Lower lobe of right lung (tissue), 2 donors: Measurements from ENCODE around the gene ZFTA. TPM values are rescaled to one million over a fixed set of nuclear protein-coding genes. Genes with fewer than 3 reads are reported as not detected.
A peak's percentile ranks its signal among the peaks of the same experiment; 100 is the strongest.

Experiments used
- ATAC-seq, 2 donors: fragments of 200-7000 bp; cut with Tn5 transposase; one replicate each; pipeline ENCODE4 v1.9.1; 2020 to 2022; ENCODE audit warnings: mild to moderate bottlenecking in 2 of 2, moderate library complexity in 2 of 2
- DNase-seq: peaks from one replicate; pipeline ENCODE4 v3.0.0-alpha.2; 2020
- H3K27ac ChIP-seq: fragments of 200-600 bp; one replicate; pipeline ENCODE4 v1.8.0; 2022
- H3K27me3 ChIP-seq: fragments of 200-600 bp; one replicate; pipeline ENCODE4 v1.8.0; 2022; ENCODE audit warnings: low read depth
- H3K36me3 ChIP-seq: fragments of 200-600 bp; one replicate; pipeline ENCODE4 v1.8.0; 2022; ENCODE audit warnings: mild to moderate bottlenecking
- H3K4me1 ChIP-seq: fragments of 200-600 bp; one replicate; pipeline ENCODE4 v1.8.0; 2022
- H3K4me3 ChIP-seq: fragments of 200-600 bp; one replicate; pipeline ENCODE4 v1.8.0; 2022; ENCODE audit warnings: mild to moderate bottlenecking
- H3K9me3 ChIP-seq: fragments of 200-600 bp; one replicate; pipeline ENCODE4 v1.8.0; 2022
- CTCF ChIP-seq: fragments of 200-600 bp; IDR thresholded peaks from one replicate; pipeline ENCODE4 v1.8.0; 2022; ENCODE audit warnings: antibody characterized with exemption, mild to moderate bottlenecking
- intact Hi-C: fragments of 100-400 bp; cut with DNase I; formaldehyde crosslinking; loops from one replicate; pipeline ENCODE4 v1.11.0; 2022
- total RNA-seq: library from RNA; stranded (reverse); fragmentation: NEBNext Ultra II Directional; extraction: Animal tissue kit (Norgen Biotek cat#: 25700); gene quantifications from one replicate; pipeline ENCODE4 v1.2.1, GENCODE V29; 2021
- donor health status: DM: no; HTN: yes; CAD: no; lungs with severe emphysema.

Gene ZFTA
- total RNA-seq, 1 donor from 2014 or later: 9.3 TPM

- peaks cover 15% of the 10 kb centered on the region for H3K4me1 ChIP-seq
- no peaks in the 10 kb centered on the region for H3K36me3 ChIP-seq
- no peak for TF ChIP-seq CTCF
- H3K4me3 ChIP-seq: peak overlapping the region; percentile 80
- ATAC-seq (no peak), DNase-seq (no peak)
- no peak overlapping the region for H3K27ac ChIP-seq
- intact Hi-C loops: no loop called here
- no peaks in the 10 kb centered on the region for H3K9me3 ChIP-seq
- H3K27me3 ChIP-seq: no peaks in the 10 kb centered on the region
These were observed 1.9 kb downstream of the ZFTA start for GRCh38 chr11:63766531-63767235.

DNA sequence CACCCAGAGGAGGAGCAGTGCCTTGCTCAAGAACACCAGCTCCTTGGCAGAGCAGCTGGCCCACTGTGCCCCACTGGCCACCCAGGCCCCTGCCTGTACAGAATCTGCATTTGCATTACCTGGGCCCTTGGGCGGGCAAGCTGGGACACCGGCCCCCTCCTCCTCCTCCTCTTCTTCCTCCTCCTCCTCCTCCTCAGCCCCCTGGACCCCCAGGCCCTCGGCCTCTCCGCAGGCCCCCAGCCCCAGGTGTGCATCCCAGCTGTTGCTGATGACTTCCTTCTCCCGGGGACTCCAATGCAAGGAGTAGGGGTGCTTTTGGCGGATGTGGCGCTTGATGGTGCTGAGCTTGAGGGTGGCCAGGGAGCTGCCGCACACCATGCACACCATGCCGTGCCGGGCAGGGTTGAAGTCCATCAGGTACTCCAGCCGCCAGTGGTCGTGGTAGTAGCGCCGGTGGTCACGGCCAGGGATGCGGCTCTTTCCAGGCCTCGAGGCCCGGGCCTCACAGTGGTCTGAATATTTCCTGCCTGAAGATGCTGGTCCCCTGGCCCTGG, 2.8 kb downstream of the ZFTA start:
- H3K4me3 ChIP-seq: no peak overlapping the region
- intact Hi-C loops: no loop called here
- DNase-seq (peak; percentile 47), ATAC-seq (no peak)
- H3K27ac ChIP-seq: no peak overlapping the region
- no peak for TF ChIP-seq CTCF
- H3K36me3 ChIP-seq: no peaks in the 10 kb centered on the region
- no peaks in the 10 kb centered on the region for H3K9me3 ChIP-seq
- H3K4me1 ChIP-seq: peaks cover 15% of the 10 kb centered on the region
- no peaks in the 10 kb centered on the region for H3K27me3 ChIP-seq

- no peak for TF ChIP-seq CTCF
- Histone ChIP-seq H3K27ac (no peak overlapping the region), H3K36me3 (no peaks in the 10 kb centered on the region), H3K4me1 (peaks cover 15% of the 10 kb centered on the region), H3K9me3 (no peaks in the 10 kb centered on the region), H3K27me3 (no peaks in the 10 kb centered on the region), H3K4me3 (no peak overlapping the region)
- no peak for ATAC-seq
- no peak for DNase-seq
- intact Hi-C loops: no loop called here
These were observed 3.6 kb downstream of the ZFTA start for GRCh38 chr11:63764679-63765647.

DNA sequence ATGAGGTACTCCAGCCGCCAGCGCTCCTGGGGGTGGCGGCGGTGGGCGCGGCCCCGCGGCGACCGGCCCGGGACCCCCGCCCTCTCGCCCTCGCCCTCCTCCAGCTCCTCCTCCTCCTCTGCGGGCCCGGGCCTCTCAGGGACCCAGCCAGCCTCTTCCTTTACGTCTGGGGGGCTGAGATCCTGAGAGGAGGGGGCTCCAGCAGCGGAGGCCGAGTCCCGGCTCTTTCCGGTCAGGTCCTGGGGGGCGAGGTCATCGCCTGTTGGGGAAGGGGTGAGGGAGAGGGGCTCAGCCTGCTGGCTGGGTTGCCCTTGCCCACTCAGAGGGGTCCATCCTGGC, 4.3 kb downstream of the ZFTA start:
- H3K9me3 ChIP-seq: no peaks in the 10 kb centered on the region
- H3K4me1 ChIP-seq: peaks cover 10% of the 10 kb centered on the region
- no peak for TF ChIP-seq CTCF
- H3K36me3 ChIP-seq: peaks cover 2% of the 10 kb centered on the region
- ATAC-seq: no peak
- no peaks in the 10 kb centered on the region for H3K27me3 ChIP-seq
- no peak for DNase-seq
- intact Hi-C loops: no loop called here
- H3K27ac ChIP-seq: no peak overlapping the region
- no peak overlapping the region for H3K4me3 ChIP-seq

- no peaks in the 10 kb centered on the region for H3K9me3 ChIP-seq
- TF ChIP-seq CTCF: no peak
- no peak overlapping the region for H3K27ac ChIP-seq
- peaks cover 7% of the 10 kb centered on the region for H3K36me3 ChIP-seq
- H3K4me1 ChIP-seq: peaks cover 9% of the 10 kb centered on the region
- DNase-seq (no peak), ATAC-seq (no peak)
- no peaks in the 10 kb centered on the region for H3K27me3 ChIP-seq
- H3K4me3 ChIP-seq: peak overlapping the region; percentile 40
- intact Hi-C loops: no loop called here
These were observed 4.9 kb downstream of the ZFTA start for GRCh38 chr11:63763496-63764339.
